CD14-positive monocyte (primary cell): ENCODE data around the gene DNAJA4. TPM values are rescaled to one million over a fixed set of nuclear protein-coding genes. Genes with fewer than 3 reads are reported as not detected.

ENCODE experiments used
- DNase-seq, 3 donors: peaks; one replicate each; pipeline ENCODE4 v3.0.0-alpha.2; 2011 to 2022
- H2AFZ ChIP-seq: 2 replicates; pipeline ENCODE4 v1.6.0; 2012; ENCODE audit warnings: mild to moderate bottlenecking, low read depth, low read length, inconsistent platforms; ENCODE audit not compliant: insufficient read depth, poor library complexity, severe bottlenecking
- H3K27ac ChIP-seq, 2 donors: 1 replicate in 1 of 2; 2 replicates in 1 of 2; pipeline ENCODE4 v1.5.1; 2012 to 2013; ENCODE audit warnings: low read length in 2 of 2, control low read depth in 1 of 2, inconsistent platforms in 1 of 2, low read depth in 1 of 2, mild to moderate bottlenecking in 1 of 2
- H3K27me3 ChIP-seq, 2 donors: one replicate each; pipeline versions ENCODE4 v1.6.0 to v1.6.1; 2011 to 2013; ENCODE audit warnings: low read length in 2 of 2; ENCODE audit not compliant: control insufficient read depth in 2 of 2, insufficient read depth in 2 of 2
- H3K36me3 ChIP-seq, 2 donors: replicated peaks in 1 of 2; 1 replicate in 1 of 2; 2 replicates in 1 of 2; pipeline versions ENCODE4 v1.5.1 to v1.6.1; 2012 to 2013; ENCODE audit warnings: low read length in 2 of 2, control low read depth in 1 of 2, inconsistent platforms in 1 of 2, mild to moderate bottlenecking in 1 of 2; ENCODE audit not compliant: insufficient read depth in 2 of 2, control insufficient read depth in 1 of 2
- H3K4me1 ChIP-seq, 2 donors: 1 replicate in 1 of 2; 2 replicates in 1 of 2; pipeline versions ENCODE4 v1.5.1 to v1.6.1; 2012 to 2013; ENCODE audit warnings: low read length in 2 of 2, control low read depth in 1 of 2, inconsistent platforms in 1 of 2, mild to moderate bottlenecking in 1 of 2, moderate library complexity in 1 of 2; ENCODE audit not compliant: insufficient read depth in 2 of 2, control insufficient read depth in 1 of 2
- H3K4me2 ChIP-seq: replicated peaks from 2 replicates; pipeline ENCODE3; 2012; ENCODE audit warnings: low read length, moderate library complexity, mild to moderate bottlenecking; ENCODE audit not compliant: poor library complexity, severe bottlenecking; ENCODE audit errors: extremely low read depth
- H3K4me3 ChIP-seq, 3 experiments: fragments of 200-600 bp in 1 of 3; sonication (generic) in 1 of 3; replicated peaks in 1 of 3; 1 replicate in 2 of 3; 2 replicates in 1 of 3; pipeline ENCODE4 v1.5.1; 2011 to 2013; ENCODE audit warnings: low read length in 3 of 3, mild to moderate bottlenecking in 3 of 3, control low read depth in 2 of 3, low read depth in 2 of 3, inconsistent platforms in 1 of 3, moderate library complexity in 1 of 3
- H3K79me2 ChIP-seq: 2 replicates; pipeline ENCODE4 v1.6.0; 2012; ENCODE audit warnings: mild to moderate bottlenecking, control low read depth, inconsistent platforms, low read length, moderate library complexity; ENCODE audit not compliant: insufficient read depth
- H3K9ac ChIP-seq: 2 replicates; pipeline ENCODE4 v1.6.0; 2017; ENCODE audit warnings: low read length, mild to moderate bottlenecking; ENCODE audit not compliant: insufficient read depth, poor library complexity, severe bottlenecking
- H3K9me3 ChIP-seq, 2 donors: replicated peaks in 1 of 2; 1 replicate in 1 of 2; 2 replicates in 1 of 2; pipeline versions ENCODE4 v1.5.1 to v1.6.1; 2012 to 2013; ENCODE audit warnings: low read length in 2 of 2, control low read depth in 1 of 2; ENCODE audit not compliant: control insufficient read depth in 1 of 2, insufficient read depth in 1 of 2
- H4K20me1 ChIP-seq: 2 replicates; pipeline ENCODE4 v1.6.0; 2012; ENCODE audit warnings: mild to moderate bottlenecking, low read length, control low read depth, moderate library complexity; ENCODE audit not compliant: insufficient read depth
- H3K27ac Mint-ChIP-seq, 7 donors: one replicate each; pipeline ENCODE4 v1.8.0; 2020; ENCODE audit warnings: mild to moderate bottlenecking in 7 of 7, mixed read lengths in 7 of 7, moderate library complexity in 6 of 7, inconsistent platforms in 2 of 7
- H3K27me3 Mint-ChIP-seq, 3 donors: one replicate each; pipeline ENCODE4 v1.8.0; 2021 to 2022; ENCODE audit warnings: low read depth in 3 of 3, mild to moderate bottlenecking in 3 of 3, mixed read lengths in 3 of 3, moderate library complexity in 3 of 3, inconsistent platforms in 1 of 3
- H3K36me3 Mint-ChIP-seq, 2 donors: one replicate each; pipeline ENCODE4 v1.8.0; 2020; ENCODE audit warnings: mixed read lengths in 2 of 2, inconsistent platforms in 1 of 2, mild to moderate bottlenecking in 1 of 2
- H3K4me1 Mint-ChIP-seq: one replicate; pipeline ENCODE4 v1.8.0; 2020; ENCODE audit warnings: mild to moderate bottlenecking, mixed read lengths
- H3K4me3 Mint-ChIP-seq, 2 donors: one replicate each; pipeline ENCODE4 v1.8.0; 2020; ENCODE audit warnings: mild to moderate bottlenecking in 2 of 2, mixed read lengths in 2 of 2, moderate library complexity in 1 of 2
- H3K9me3 Mint-ChIP-seq, 7 donors: one replicate each; pipeline ENCODE4 v1.8.0; 2020 to 2022; ENCODE audit warnings: mixed read lengths in 7 of 7, mild to moderate bottlenecking in 6 of 7, moderate library complexity in 6 of 7, inconsistent platforms in 2 of 7
- WGBS: methylation state at CpG from one replicate; pipeline ENCODE4 v1.1.5; 2013; ENCODE audit warnings: missing lambda C conversion rate; ENCODE audit not compliant: insufficient coverage; 5-methylcytosine and 5-hydroxymethylcytosine counted together
- intact Hi-C, 2 donors: fragments of 100-400 bp; cut with micrococcal nuclease; formaldehyde crosslinking; loops; one replicate each; pipeline versions ENCODE4 v1.15.0 to v1.15.1; 2023
- polyA plus RNA-seq, 3 donors: library from polyadenylated mRNA; depleted of rRNA in 1 of 3; unstranded in 2 of 3; stranded (reverse) in 1 of 3; fragments of 300-500 nt in 2 of 3; fragments of >200 nt in 1 of 3; fragmentation: Illumina TruSeq in 2 of 3; gene quantifications; 1 replicate in 2 of 3; 2 replicates in 1 of 3; pipeline ENCODE4 v1.2.3, GENCODE V29; 2012 to 2021
- TF ChIP-seq, protein P1 (sequence below): fragments of 200-600 bp; IDR thresholded peaks from one replicate; pipeline ENCODE4 v1.8.0; 2022; ENCODE audit warnings: antibody characterized with exemption, mild to moderate bottlenecking

Gene DNAJA4
- polyA plus RNA-seq, 3 donors, result 2.4 to 20.9 (median 2.5) TPM

DNA sequence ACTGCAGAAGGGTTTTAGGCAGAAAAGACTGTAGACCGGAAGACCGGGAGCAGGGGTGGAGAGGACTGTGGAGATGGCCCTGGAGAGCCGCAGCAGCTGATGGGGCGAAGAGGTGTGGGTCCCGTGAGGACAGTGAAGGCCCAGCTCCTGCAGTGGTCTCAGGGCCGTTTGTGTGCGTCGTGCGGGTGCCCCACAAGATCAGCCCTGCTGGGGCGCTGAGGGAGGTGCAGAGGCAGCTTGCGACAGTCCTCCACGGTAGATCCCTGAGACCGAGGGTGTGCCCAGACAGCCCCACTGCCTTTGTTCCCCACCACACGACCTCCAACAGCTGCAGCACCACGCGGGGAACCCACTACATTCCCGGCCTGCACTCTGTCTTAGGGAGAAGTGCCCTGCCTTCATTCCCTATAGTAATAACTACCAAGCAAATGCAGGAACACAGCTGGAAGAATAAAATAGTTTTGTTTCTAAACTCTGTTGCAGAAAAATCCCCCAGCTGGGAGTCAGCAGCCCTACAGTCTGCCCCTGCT lies 56.7 kb downstream of the DNAJA4 start:
- no peak overlapping the region for H3K4me2 ChIP-seq
- DNase-seq, result no peak
- peaks cover 7% of the 10 kb centered on the region in 2 donors for H3K4me1 ChIP-seq
- H3K4me3 ChIP-seq, result no peak overlapping the region
- TF ChIP-seq, protein P1, sequence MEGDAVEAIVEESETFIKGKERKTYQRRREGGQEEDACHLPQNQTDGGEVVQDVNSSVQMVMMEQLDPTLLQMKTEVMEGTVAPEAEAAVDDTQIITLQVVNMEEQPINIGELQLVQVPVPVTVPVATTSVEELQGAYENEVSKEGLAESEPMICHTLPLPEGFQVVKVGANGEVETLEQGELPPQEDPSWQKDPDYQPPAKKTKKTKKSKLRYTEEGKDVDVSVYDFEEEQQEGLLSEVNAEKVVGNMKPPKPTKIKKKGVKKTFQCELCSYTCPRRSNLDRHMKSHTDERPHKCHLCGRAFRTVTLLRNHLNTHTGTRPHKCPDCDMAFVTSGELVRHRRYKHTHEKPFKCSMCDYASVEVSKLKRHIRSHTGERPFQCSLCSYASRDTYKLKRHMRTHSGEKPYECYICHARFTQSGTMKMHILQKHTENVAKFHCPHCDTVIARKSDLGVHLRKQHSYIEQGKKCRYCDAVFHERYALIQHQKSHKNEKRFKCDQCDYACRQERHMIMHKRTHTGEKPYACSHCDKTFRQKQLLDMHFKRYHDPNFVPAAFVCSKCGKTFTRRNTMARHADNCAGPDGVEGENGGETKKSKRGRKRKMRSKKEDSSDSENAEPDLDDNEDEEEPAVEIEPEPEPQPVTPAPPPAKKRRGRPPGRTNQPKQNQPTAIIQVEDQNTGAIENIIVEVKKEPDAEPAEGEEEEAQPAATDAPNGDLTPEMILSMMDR, result no peak
- H3K27me3 ChIP-seq, result no peaks in the 10 kb centered on the region
- no peaks in the 10 kb centered on the region for H3K79me2 ChIP-seq
- H3K9me3 Mint-ChIP-seq, result no peaks in the 10 kb centered on the region
- 90% methylated on average over 11 of the region's 17 CpGs for WGBS
- no peaks in the 10 kb centered on the region for H3K9me3 ChIP-seq
- peaks cover 7% of the 10 kb centered on the region for H3K4me1 Mint-ChIP-seq
- H3K27ac ChIP-seq, result no peak overlapping the region
- H4K20me1 ChIP-seq, result no peaks in the 10 kb centered on the region
- peaks cover 0 to 5% (median 2%) of the 10 kb centered on the region in 3 donors for H3K27me3 Mint-ChIP-seq
- H3K9ac ChIP-seq, result no peak overlapping the region
- no peak overlapping the region for H2AFZ ChIP-seq
- peak overlapping the region in 1 of 7 donors; percentile 63 for H3K27ac Mint-ChIP-seq
- no peak overlapping the region for H3K4me3 Mint-ChIP-seq
- H3K36me3 ChIP-seq, result no peaks in the 10 kb centered on the region
- intact Hi-C loops, result no loop called here
- H3K36me3 Mint-ChIP-seq, result no peaks in the 10 kb centered on the region

DNA sequence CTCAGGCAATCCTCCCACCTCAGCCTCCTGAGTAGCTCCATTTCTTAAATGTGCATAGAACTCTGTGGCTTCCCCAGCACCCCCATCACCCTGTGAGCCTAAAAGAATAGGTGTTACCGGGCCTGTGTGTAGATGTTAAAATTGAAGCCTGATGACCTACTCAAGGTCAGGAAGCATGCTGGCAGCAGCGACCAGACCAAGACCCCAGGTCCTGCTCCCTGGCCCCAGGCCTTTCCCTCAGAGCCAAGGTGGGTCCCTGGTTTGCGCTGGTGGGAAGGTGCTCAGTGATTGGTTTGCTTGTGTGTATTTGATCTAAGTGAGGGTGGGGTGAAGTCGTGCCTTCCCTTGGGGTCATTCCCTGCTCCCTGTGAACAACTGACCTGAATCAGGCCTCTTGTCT lies 57.4 kb downstream of the DNAJA4 start:
- 100% methylated on average over 1 of the region's 4 CpGs for WGBS
- intact Hi-C loops, result no loop called here
- Histone ChIP-seq H4K20me1 (no peaks in the 10 kb centered on the region), H2AFZ (no peak overlapping the region), H3K4me1 (peaks cover 7% of the 10 kb centered on the region in 2 donors), H3K9me3 (no peaks in the 10 kb centered on the region), H3K79me2 (no peaks in the 10 kb centered on the region), H3K9ac (no peak overlapping the region), H3K27me3 (no peaks in the 10 kb centered on the region), H3K27ac (no peak overlapping the region), H3K36me3 (no peaks in the 10 kb centered on the region), H3K4me2 (no peak overlapping the region), H3K4me3 (no peak overlapping the region)
- no peak for DNase-seq
- no peak overlapping the region for H3K4me3 Mint-ChIP-seq
- H3K4me1 Mint-ChIP-seq, result peaks cover 7% of the 10 kb centered on the region
- no peaks in the 10 kb centered on the region for H3K9me3 Mint-ChIP-seq
- H3K27me3 Mint-ChIP-seq, result peaks cover 0 to 5% (median 3%) of the 10 kb centered on the region in 3 donors
- no peaks in the 10 kb centered on the region for H3K36me3 Mint-ChIP-seq
- TF ChIP-seq, protein P1, result no peak
- no peak overlapping the region for H3K27ac Mint-ChIP-seq
